WI38 (cell line): ENCODE measurements around the gene AFAP1.

ENCODE experiments used
- H3K4me3 ChIP-seq: 2 replicates; pipeline ENCODE4 v1.5.1; 2011; ENCODE audit warnings: low read depth, mild to moderate bottlenecking, control low read depth, low read length
- TF ChIP-seq, protein P1 (sequence below): IDR thresholded peaks from 2 replicates; pipeline ENCODE4 v1.5.1; 2012; ENCODE audit warnings: low read depth, mild to moderate bottlenecking, control low read depth, low read length

The AFAP1 gene

DNA sequence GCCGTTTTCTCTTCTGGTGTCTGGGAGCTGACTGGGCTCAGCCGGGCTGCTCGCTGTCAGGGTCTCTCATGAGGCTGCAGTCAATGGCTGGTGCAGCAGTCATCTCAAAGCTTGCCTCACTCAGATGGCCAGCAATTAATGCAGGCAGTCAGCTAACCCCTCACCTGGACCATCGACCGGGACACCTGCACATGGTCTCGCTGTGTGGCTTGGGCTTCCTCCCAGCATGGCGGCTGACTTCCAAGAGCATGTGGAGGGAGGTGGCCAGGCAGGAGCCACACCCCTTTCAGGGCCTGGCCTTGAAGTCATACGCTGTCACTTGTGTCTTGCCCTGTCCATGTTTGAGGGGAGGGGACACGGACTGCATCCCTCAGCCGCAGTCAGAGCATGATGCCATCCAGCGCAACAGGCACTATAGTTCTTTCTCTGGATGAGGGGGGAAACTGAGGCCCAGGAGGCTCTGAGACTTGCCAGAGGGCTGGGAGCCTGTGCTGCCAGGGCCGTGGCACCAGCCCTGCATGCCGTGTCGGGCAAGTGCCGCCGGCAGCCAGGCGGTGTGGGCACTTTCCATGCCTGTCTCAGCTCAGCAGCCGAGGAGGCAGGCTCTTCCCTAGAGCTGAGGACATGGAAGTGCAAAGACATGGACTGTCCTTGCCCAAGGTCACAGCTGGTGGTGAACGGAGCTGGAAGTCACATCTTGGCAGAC lies 201.8 kb downstream of the AFAP1 start:
- H3K4me3 ChIP-seq: no peak overlapping the region

DNA sequence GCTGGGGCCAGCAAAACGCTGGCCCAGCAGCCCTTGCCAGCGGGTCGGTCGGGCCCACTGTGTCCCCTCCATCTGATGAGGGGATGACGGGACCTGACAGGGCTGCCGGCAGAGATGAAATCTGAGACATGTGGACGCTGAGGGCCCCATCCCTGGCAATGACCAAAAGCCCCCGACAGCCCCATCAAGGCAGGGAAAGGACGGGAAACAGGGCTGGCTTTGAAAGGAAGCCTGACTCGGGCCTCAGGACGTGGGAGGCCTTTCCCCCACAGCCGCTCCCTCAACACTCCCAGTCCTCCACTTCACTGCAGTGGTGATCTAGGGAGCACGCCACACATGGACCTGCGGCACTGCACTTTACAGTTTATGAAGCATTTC lies 202.4 kb downstream of the AFAP1 start:
- no peak overlapping the region for H3K4me3 ChIP-seq
- TF ChIP-seq, protein P1, sequence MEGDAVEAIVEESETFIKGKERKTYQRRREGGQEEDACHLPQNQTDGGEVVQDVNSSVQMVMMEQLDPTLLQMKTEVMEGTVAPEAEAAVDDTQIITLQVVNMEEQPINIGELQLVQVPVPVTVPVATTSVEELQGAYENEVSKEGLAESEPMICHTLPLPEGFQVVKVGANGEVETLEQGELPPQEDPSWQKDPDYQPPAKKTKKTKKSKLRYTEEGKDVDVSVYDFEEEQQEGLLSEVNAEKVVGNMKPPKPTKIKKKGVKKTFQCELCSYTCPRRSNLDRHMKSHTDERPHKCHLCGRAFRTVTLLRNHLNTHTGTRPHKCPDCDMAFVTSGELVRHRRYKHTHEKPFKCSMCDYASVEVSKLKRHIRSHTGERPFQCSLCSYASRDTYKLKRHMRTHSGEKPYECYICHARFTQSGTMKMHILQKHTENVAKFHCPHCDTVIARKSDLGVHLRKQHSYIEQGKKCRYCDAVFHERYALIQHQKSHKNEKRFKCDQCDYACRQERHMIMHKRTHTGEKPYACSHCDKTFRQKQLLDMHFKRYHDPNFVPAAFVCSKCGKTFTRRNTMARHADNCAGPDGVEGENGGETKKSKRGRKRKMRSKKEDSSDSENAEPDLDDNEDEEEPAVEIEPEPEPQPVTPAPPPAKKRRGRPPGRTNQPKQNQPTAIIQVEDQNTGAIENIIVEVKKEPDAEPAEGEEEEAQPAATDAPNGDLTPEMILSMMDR: no peak

More for the DNA sequence above, 201.8 kb downstream of the AFAP1 start:
- TF ChIP-seq, protein P1: no peak

DNA sequence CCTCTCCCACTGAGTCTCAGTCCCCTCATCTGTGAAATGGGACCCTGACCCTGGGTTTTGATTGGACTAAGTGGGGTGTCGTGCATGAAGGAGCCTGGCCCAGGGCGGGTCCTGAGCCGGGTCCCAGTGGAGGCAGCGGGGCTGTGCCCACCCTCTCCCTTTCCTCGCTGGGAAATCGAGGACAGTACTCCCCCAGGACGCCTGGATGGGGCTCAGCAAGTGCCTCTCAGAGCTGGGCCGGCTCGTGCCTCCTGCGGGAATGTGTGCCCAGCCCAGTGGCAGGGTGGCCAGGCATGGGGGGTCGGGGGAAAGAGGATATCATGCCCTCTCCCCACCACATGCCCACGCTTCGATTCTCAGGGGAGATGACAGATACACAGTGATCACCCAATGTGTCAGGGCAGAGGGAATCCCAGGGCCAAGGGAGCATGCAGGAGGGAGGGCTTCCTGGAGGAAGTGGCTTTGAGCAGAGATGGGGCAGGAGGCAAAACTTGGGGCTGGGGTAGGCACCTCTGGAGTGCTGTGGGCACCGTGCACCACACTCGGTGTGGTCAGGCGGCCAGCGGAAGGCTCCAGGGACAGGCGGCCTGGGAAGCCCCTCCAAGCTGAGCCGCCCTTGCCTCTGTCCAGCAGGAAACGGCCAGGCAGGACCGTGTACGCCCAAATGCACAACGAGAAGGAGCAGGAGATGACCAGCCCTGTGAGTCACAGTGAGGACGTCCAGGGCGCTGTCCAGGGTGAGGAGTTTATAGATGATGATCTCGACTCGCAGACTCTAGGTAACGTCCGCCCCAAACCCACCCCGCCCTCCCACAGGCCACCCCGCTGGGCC lies 203.0 kb downstream of the AFAP1 start:
- no peak overlapping the region for H3K4me3 ChIP-seq
- TF ChIP-seq, protein P1: no peak

DNA sequence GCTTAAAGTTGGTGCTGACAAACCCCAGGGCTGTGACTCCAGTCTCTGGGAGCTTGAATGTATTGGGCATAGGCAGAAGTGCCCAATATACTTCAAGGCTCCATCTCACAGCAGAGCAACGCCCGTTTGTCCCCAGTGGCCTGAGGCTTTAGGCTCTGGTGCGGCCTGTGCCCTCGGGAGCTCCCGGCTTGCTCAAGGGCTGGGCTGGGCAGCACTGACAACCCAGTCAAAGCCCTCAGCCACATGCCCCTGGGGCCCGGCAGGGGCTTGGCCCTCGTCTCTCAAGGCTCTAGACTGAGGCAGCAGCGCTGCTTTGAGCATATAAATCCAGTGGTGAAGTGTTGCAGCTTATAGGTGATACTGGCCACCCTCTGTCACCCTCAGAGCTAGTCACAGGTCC lies 203.7 kb downstream of the AFAP1 start:
- no peak overlapping the region for H3K4me3 ChIP-seq
- TF ChIP-seq, protein P1: no peak

DNA sequence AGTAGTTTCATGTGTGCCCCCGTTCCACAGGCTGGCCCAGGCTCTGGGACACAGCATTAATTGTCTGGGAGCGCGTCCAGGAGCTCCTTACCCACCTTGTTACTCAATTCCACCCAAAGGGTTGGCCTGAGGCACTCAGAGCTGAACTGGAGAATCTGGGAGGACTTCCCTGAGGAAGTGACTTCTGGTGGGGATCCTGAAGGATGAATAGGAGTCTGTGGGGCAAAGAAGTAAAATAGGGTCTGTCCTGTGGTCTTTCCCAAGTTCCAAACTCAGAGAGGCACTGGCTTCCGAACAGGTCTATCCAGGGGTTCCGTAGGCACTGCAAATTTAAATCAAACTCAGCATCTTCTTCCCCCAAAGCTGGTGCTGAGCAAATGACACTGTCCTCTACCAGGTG lies 204.3 kb downstream of the AFAP1 start:
- no peak overlapping the region for H3K4me3 ChIP-seq
- TF ChIP-seq, protein P1: no peak

DNA sequence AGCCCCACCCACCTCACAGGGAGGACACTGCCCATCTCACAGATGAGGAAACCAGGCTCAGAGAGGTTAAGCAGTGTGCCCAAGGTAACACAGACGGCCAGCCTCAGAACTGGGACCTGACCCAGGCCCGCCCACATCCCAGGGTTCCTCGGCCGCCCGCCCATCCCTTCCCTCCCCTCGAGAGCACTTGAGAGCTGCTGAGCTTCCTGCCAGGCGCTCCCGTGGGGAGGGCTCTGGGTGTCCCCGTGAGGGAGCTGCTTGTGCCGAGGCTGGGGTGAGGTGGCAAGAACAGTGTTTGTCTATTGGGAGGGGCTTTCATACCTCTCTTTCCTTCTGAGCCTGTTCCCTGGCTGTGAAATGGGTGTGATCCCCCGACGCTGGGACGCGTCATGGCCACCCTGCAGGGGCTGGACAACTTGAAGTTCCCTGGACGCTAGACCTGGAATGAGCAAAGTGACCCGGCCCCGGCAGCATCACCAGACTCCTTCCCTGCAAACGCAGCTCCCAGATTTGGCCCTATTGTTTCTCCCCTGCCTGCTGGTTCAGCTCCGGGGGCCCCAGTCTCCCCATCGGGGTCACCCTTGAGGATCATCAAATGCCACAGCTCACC lies 204.9 kb downstream of the AFAP1 start:
- no peak overlapping the region for H3K4me3 ChIP-seq
- TF ChIP-seq, protein P1: no peak
